GM18873 (cell line): Measurements from ENCODE around the gene MYEOV.

Experiments
- ATAC-seq: cut with Tn5 transposase; IDR thresholded peaks from one replicate; pipeline ENCODE4 v1.9.1; 2021; ENCODE audit warnings: mild to moderate bottlenecking, moderate library complexity, moderate number of reproducible peaks; ENCODE audit not compliant: unreplicated experiment, low FRiP score

MYEOV gene

GRCh38 chr11:69312453-69313404, 18.8 kb downstream of the MYEOV start:
- ATAC-seq = no peak

- ATAC-seq = no peak
Observed at GRCh38 chr11:69313992-69314391, 20.0 kb downstream of the MYEOV start.

GRCh38 chr11:69314555-69314954, 20.6 kb downstream of the MYEOV start:
- ATAC-seq = no peak

GRCh38 chr11:69316956-69317355, 23.0 kb downstream of the MYEOV start:
- no peak for ATAC-seq

GRCh38 chr11:69317401-69318092, 23.6 kb downstream of the MYEOV start:
- no peak for ATAC-seq

- no peak for ATAC-seq
Observed at GRCh38 chr11:69318093-69318420, 24.1 kb downstream of the MYEOV start.

GRCh38 chr11:69319255-69320106, 25.5 kb downstream of the MYEOV start:
- no peak for ATAC-seq

- ATAC-seq = no peak
Observed at GRCh38 chr11:69320326-69320725, 26.4 kb downstream of the MYEOV start.

GRCh38 chr11:69320756-69321741, 27.1 kb downstream of the MYEOV start:
- no peak for ATAC-seq

GRCh38 chr11:69321877-69322361, 28.0 kb downstream of the MYEOV start:
- ATAC-seq = no peak

- ATAC-seq = no peak
Observed at GRCh38 chr11:69325446-69325845, 31.5 kb downstream of the MYEOV start.

GRCh38 chr11:69326622-69327219, 32.8 kb downstream of the MYEOV start:
- ATAC-seq = no peak

- ATAC-seq = no peak
Observed at GRCh38 chr11:69327741-69328191, 33.8 kb downstream of the MYEOV start.

- ATAC-seq = no peak
Observed at GRCh38 chr11:69328231-69328630, 34.3 kb downstream of the MYEOV start.

- no peak for ATAC-seq
Observed at GRCh38 chr11:69329581-69329980, 35.6 kb downstream of the MYEOV start.

- no peak for ATAC-seq
Observed at GRCh38 chr11:69330330-69330729, 36.4 kb downstream of the MYEOV start.

- ATAC-seq = no peak
Observed at GRCh38 chr11:69333149-69333710, 39.3 kb downstream of the MYEOV start.

- no peak for ATAC-seq
Observed at GRCh38 chr11:69333879-69334278, 39.9 kb downstream of the MYEOV start.
